H9 (cell line): ENCODE results near the gene STT3B. TPM values are rescaled to one million over a fixed set of nuclear protein-coding genes. Genes with fewer than 3 reads are reported as not detected.

Experiments
- DNase-seq: peaks from one replicate; pipeline ENCODE4 v3.0.0-alpha.2; 2017
- H2AFZ ChIP-seq: one replicate; pipeline ENCODE4 v1.6.1; 2013; ENCODE audit warnings: mild to moderate bottlenecking, low read length, control low read depth, moderate library complexity
- H2AK5ac ChIP-seq: 2 replicates; pipeline ENCODE4 v1.6.1; 2013; ENCODE audit warnings: low read length, control low read depth, mixed read lengths; ENCODE audit not compliant: insufficient read length
- H2BK120ac ChIP-seq: one replicate; pipeline ENCODE4 v1.6.1; 2013; ENCODE audit warnings: low read depth, mild to moderate bottlenecking, low read length, control low read depth, inconsistent platforms; ENCODE audit not compliant: poor library complexity, severe bottlenecking
- H2BK12ac ChIP-seq: 2 replicates; pipeline ENCODE4 v1.6.1; 2013; ENCODE audit warnings: low read length, control low read depth, mixed read lengths, low read depth; ENCODE audit not compliant: insufficient read length
- H2BK15ac ChIP-seq: 2 replicates; pipeline ENCODE4 v1.6.1; 2013; ENCODE audit warnings: low read depth, low read length, control low read depth
- H2BK20ac ChIP-seq: one replicate; pipeline ENCODE4 v1.6.1; 2013; ENCODE audit warnings: low read depth, mild to moderate bottlenecking, low read length, control low read depth, inconsistent platforms; ENCODE audit not compliant: poor library complexity, severe bottlenecking
- H2BK5ac ChIP-seq: 2 replicates; pipeline ENCODE4 v1.6.1; 2013; ENCODE audit warnings: low read length, control low read depth, mixed read lengths; ENCODE audit not compliant: insufficient read length
- H3K14ac ChIP-seq: 2 replicates; pipeline ENCODE4 v1.6.1; 2013; ENCODE audit warnings: low read length, control low read depth; ENCODE audit not compliant: insufficient read depth
- H3K18ac ChIP-seq: 2 replicates; pipeline ENCODE4 v1.6.1; 2013; ENCODE audit warnings: low read depth, mild to moderate bottlenecking, mixed read lengths, low read length, control low read depth; ENCODE audit not compliant: insufficient read length
- H3K23ac ChIP-seq: 2 replicates; pipeline ENCODE4 v1.6.1; 2013; ENCODE audit warnings: low read length, control low read depth, mixed read lengths, low read depth; ENCODE audit not compliant: insufficient read length
- H3K23me2 ChIP-seq: 2 replicates; pipeline ENCODE4 v1.6.1; 2013; ENCODE audit warnings: low read depth, mild to moderate bottlenecking, mixed read lengths, low read length, control low read depth; ENCODE audit not compliant: insufficient read length, poor library complexity, severe bottlenecking
- H3K27ac ChIP-seq: 2 replicates; pipeline ENCODE4 v1.5.1; 2013; ENCODE audit warnings: low read length, control low read depth, mixed read lengths, low read depth; ENCODE audit not compliant: insufficient read length
- H3K27me3 ChIP-seq: 2 replicates; pipeline ENCODE4 v1.6.1; 2013; ENCODE audit warnings: low read length, control low read depth, inconsistent platforms; ENCODE audit not compliant: insufficient read depth
- H3K4ac ChIP-seq: 2 replicates; pipeline ENCODE4 v1.6.1; 2013; ENCODE audit warnings: low read depth, mild to moderate bottlenecking, control low read depth, inconsistent platforms, low read length, moderate library complexity
- H3K4me1 ChIP-seq: 2 replicates; pipeline ENCODE4 v1.6.1; 2013; ENCODE audit warnings: low read length, control low read depth, inconsistent platforms; ENCODE audit not compliant: insufficient read depth
- H3K4me2 ChIP-seq: 2 replicates; pipeline ENCODE4 v1.6.1; 2013; ENCODE audit warnings: low read length, control low read depth, mixed read lengths; ENCODE audit not compliant: insufficient read length, insufficient read depth
- H3K56ac ChIP-seq: 2 replicates; pipeline ENCODE4 v1.6.1; 2013; ENCODE audit warnings: low read depth, mild to moderate bottlenecking, mixed read lengths, low read length, control low read depth; ENCODE audit not compliant: insufficient read length
- H3K79me1 ChIP-seq: 2 replicates; pipeline ENCODE4 v1.6.1; 2013; ENCODE audit warnings: low read depth, mild to moderate bottlenecking, moderate library complexity, low read length, control low read depth, inconsistent platforms; ENCODE audit not compliant: insufficient read depth, poor library complexity, severe bottlenecking
- H3K79me2 ChIP-seq: 2 replicates; pipeline ENCODE4 v1.6.1; 2013; ENCODE audit warnings: low read length, control low read depth, inconsistent platforms; ENCODE audit not compliant: insufficient read depth
- H3K9ac ChIP-seq: 2 replicates; pipeline ENCODE4 v1.6.1; 2013; ENCODE audit warnings: low read length, control low read depth, mixed read lengths; ENCODE audit not compliant: insufficient read length; ENCODE audit errors: extremely low read depth
- H3K9me3 ChIP-seq: one replicate; pipeline ENCODE4 v1.6.1; 2013; ENCODE audit warnings: low read depth, low read length, inconsistent platforms; ENCODE audit not compliant: control insufficient read depth
- H3T11ph ChIP-seq: one replicate; pipeline ENCODE4 v1.6.1; 2013; ENCODE audit warnings: mild to moderate bottlenecking, low read length, control low read depth, inconsistent platforms
- H4K20me1 ChIP-seq: one replicate; pipeline ENCODE4 v1.6.1; 2013; ENCODE audit not compliant: control insufficient read depth, insufficient read length, insufficient read depth
- H4K5ac ChIP-seq: 2 replicates; pipeline ENCODE4 v1.6.1; 2013; ENCODE audit warnings: low read depth, mild to moderate bottlenecking, mixed read lengths, low read length, control low read depth; ENCODE audit not compliant: insufficient read length
- H4K8ac ChIP-seq: replicated peaks from 2 replicates; pipeline ENCODE4 v1.6.1; 2013; ENCODE audit warnings: low read length, control low read depth, mixed read lengths, low read depth; ENCODE audit not compliant: insufficient read length
- H4K91ac ChIP-seq: 2 replicates; pipeline ENCODE4 v1.6.1; 2013; ENCODE audit warnings: low read depth, mild to moderate bottlenecking, moderate library complexity, mixed read lengths, low read length, control low read depth; ENCODE audit not compliant: insufficient read length
- H3K27ac Mint-ChIP-seq, 3 experiments: 2 replicates in 2 of 3; 3 replicates in 1 of 3; pipeline ENCODE4 v1.8.0; 2020 to 2021; ENCODE audit warnings: mixed read lengths in 3 of 3, mild to moderate bottlenecking in 1 of 3, moderate library complexity in 1 of 3
- H3K27me3 Mint-ChIP-seq: 2 replicates; pipeline ENCODE4 v1.8.0; 2021; ENCODE audit warnings: low read depth, mild to moderate bottlenecking, moderate library complexity, mixed read lengths
- H3K36me3 Mint-ChIP-seq, 3 experiments: 2 replicates in 2 of 3; 3 replicates in 1 of 3; pipeline ENCODE4 v1.8.0; 2020 to 2021; ENCODE audit warnings: low read depth in 3 of 3, mixed read lengths in 3 of 3; ENCODE audit not compliant: insufficient read depth in 1 of 3
- H3K4me1 Mint-ChIP-seq, 2 experiments: 2 replicates each; pipeline ENCODE4 v1.8.0; 2020; ENCODE audit warnings: mixed read lengths in 2 of 2
- H3K4me3 Mint-ChIP-seq, 2 experiments: 2 replicates in 1 of 2; 3 replicates in 1 of 2; pipeline ENCODE4 v1.8.0; 2020 to 2021; ENCODE audit warnings: mild to moderate bottlenecking in 2 of 2, mixed read lengths in 2 of 2, moderate library complexity in 1 of 2
- H3K9me3 Mint-ChIP-seq, 2 experiments: 2 replicates in 1 of 2; 3 replicates in 1 of 2; pipeline ENCODE4 v1.8.0; 2020; ENCODE audit warnings: mild to moderate bottlenecking in 2 of 2, mixed read lengths in 2 of 2, moderate library complexity in 1 of 2
- WGBS: extraction: QIAGEN DNeasy Blood & Tissue Kit; methylation state at CpG from one replicate; pipeline ENCODE4 v1.1.7; 2013; ENCODE audit warnings: missing lambda C conversion rate, low lambda C conversion rate, mixed read lengths; ENCODE audit not compliant: insufficient read length; ENCODE audit errors: extremely low coverage; 5-methylcytosine and 5-hydroxymethylcytosine counted together
- total RNA-seq: library from RNA; stranded (reverse); gene quantifications from 2 replicates; pipeline ENCODE4 v1.2.1, GENCODE V29; 2021
- TF ChIP-seq, protein P1 (sequence below): fragments of 200-600 bp; sonication (generic); conservative IDR thresholded peaks from 3 replicates; pipeline ENCODE4 v1.8.0; 2021; ENCODE audit warnings: antibody characterized with exemption, mild to moderate bottlenecking

STT3B gene
- total RNA-seq, 1 experiment from 2014 or later, result 79.9 TPM

DNA sequence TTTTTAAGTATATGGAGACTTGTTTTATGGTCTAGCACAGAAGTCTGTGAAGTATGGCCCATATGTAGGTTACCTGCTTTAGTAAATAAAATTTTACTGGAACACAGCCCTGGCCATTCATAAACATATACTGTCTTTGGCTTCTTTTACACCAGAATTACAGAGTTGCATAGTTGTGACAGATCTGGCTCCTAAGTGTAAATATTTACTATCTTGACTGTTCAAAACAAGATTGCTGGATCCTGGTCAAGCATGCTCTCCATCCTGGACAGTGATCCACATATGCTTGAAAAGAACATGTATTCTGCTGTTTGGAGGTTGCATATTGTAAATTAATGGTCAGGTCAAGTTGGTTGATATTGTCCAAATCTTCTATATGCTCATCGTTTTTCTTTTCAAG lies 57.9 kb downstream of the STT3B start:
- Histone ChIP-seq H3K79me1 (no peaks in the 10 kb centered on the region), H4K5ac (no peak overlapping the region), H3K18ac (no peak overlapping the region), H3K14ac (no peak overlapping the region), H4K8ac (no peak overlapping the region), H3K27ac (no peak overlapping the region), H3T11ph (no peak overlapping the region), H3K27me3 (no peaks in the 10 kb centered on the region), H3K4me1 (no peaks in the 10 kb centered on the region), H3K79me2 (peaks cover 8% of the 10 kb centered on the region; the same call in 1 of the 2 replicates), H2BK20ac (no peak overlapping the region), H2BK15ac (no peak overlapping the region), H2BK12ac (no peak overlapping the region), H3K23ac (no peak overlapping the region), H4K20me1 (no peaks in the 10 kb centered on the region), H2AK5ac (no peak overlapping the region), H3K9ac (no peak overlapping the region), H3K23me2 (no peaks in the 10 kb centered on the region), H3K56ac (no peak overlapping the region), H4K91ac (no peak overlapping the region), H3K4me2 (no peak overlapping the region), H2BK5ac (no peak overlapping the region), H2BK120ac (no peak overlapping the region), H3K4ac (no peak overlapping the region), H3K9me3 (peaks cover 8% of the 10 kb centered on the region), H2AFZ (no peak overlapping the region)
- DNase-seq, result no peak
- Mint-ChIP-seq H3K27me3 (no peaks in the 10 kb centered on the region), H3K9me3 (peaks cover 16 to 24% of the 10 kb centered on the region in 2 experiments), H3K4me1 (peaks cover 0 to 2% of the 10 kb centered on the region in 2 experiments; a peak in 1 of 4 replicates), H3K27ac (no peak overlapping the region), H3K36me3 (peaks cover 36 to 53% (median 41%) of the 10 kb centered on the region in 3 experiments), H3K4me3 (no peak overlapping the region)
- TF ChIP-seq, protein P1, sequence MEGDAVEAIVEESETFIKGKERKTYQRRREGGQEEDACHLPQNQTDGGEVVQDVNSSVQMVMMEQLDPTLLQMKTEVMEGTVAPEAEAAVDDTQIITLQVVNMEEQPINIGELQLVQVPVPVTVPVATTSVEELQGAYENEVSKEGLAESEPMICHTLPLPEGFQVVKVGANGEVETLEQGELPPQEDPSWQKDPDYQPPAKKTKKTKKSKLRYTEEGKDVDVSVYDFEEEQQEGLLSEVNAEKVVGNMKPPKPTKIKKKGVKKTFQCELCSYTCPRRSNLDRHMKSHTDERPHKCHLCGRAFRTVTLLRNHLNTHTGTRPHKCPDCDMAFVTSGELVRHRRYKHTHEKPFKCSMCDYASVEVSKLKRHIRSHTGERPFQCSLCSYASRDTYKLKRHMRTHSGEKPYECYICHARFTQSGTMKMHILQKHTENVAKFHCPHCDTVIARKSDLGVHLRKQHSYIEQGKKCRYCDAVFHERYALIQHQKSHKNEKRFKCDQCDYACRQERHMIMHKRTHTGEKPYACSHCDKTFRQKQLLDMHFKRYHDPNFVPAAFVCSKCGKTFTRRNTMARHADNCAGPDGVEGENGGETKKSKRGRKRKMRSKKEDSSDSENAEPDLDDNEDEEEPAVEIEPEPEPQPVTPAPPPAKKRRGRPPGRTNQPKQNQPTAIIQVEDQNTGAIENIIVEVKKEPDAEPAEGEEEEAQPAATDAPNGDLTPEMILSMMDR, result no peak
- WGBS, result no CpG with 5 or more reads among the region's 1 CpG
